Endodermal cell (in vitro differentiated cells): ENCODE measurements around the gene SNAI1. TPM values are rescaled to one million over a fixed set of nuclear protein-coding genes. Genes with fewer than 3 reads are reported as not detected.
A peak's percentile ranks its signal among the peaks of the same experiment; 100 is the strongest.

Source experiments
- DNase-seq: peaks from one replicate; pipeline ENCODE4 v3.0.0-alpha.2; 2017
- H3K27ac ChIP-seq: 2 replicates; pipeline ENCODE4 v1.5.1; 2013; ENCODE audit warnings: mild to moderate bottlenecking, low read depth, low read length, moderate library complexity
- H3K27me3 ChIP-seq: 2 replicates; pipeline ENCODE4 v1.6.1; 2013; ENCODE audit warnings: mild to moderate bottlenecking, low read length, moderate library complexity; ENCODE audit not compliant: insufficient read depth, control insufficient read depth, poor library complexity, severe bottlenecking
- H3K36me3 ChIP-seq: 2 replicates; pipeline ENCODE4 v1.7.0; 2013; ENCODE audit warnings: mild to moderate bottlenecking, low read length, moderate library complexity; ENCODE audit not compliant: control insufficient read depth, insufficient read depth
- H3K4me1 ChIP-seq: one replicate; pipeline ENCODE4 v1.7.0; 2013; ENCODE audit warnings: low read length; ENCODE audit not compliant: control insufficient read depth, insufficient read depth
- H3K4me3 ChIP-seq: 2 replicates; pipeline ENCODE4 v1.5.1; 2013; ENCODE audit warnings: mild to moderate bottlenecking, low read length, moderate library complexity
- H3K9ac ChIP-seq: 2 replicates; pipeline ENCODE4 v1.6.1; 2013; ENCODE audit warnings: mild to moderate bottlenecking, low read length, moderate library complexity; ENCODE audit not compliant: poor library complexity, severe bottlenecking; ENCODE audit errors: extremely low read depth
- H3K9me3 ChIP-seq: 2 replicates; pipeline ENCODE4 v1.6.1; 2013; ENCODE audit warnings: mild to moderate bottlenecking, low read length, moderate library complexity; ENCODE audit not compliant: control insufficient read depth
- H3K27ac Mint-ChIP-seq: 2 replicates; pipeline ENCODE4 v1.8.0; 2020; ENCODE audit warnings: mixed read lengths
- H3K27me3 Mint-ChIP-seq: 2 replicates; pipeline ENCODE4 v1.8.0; 2021; ENCODE audit warnings: mild to moderate bottlenecking, mixed read lengths; ENCODE audit not compliant: insufficient read depth
- H3K36me3 Mint-ChIP-seq: 2 replicates; pipeline ENCODE4 v1.8.0; 2020; ENCODE audit warnings: low read depth, mixed read lengths
- H3K4me1 Mint-ChIP-seq: 2 replicates; pipeline ENCODE4 v1.8.0; 2020; ENCODE audit warnings: mixed read lengths
- H3K4me3 Mint-ChIP-seq: 2 replicates; pipeline ENCODE4 v1.8.0; 2020; ENCODE audit warnings: mild to moderate bottlenecking, moderate library complexity, mixed read lengths
- H3K9me3 Mint-ChIP-seq: 2 replicates; pipeline ENCODE4 v1.8.0; 2020; ENCODE audit warnings: mild to moderate bottlenecking, mixed read lengths
- WGBS, 2 experiments: methylation state at CpG; one replicate each; pipeline versions ENCODE4 v1.1.5 to v1.1.7; 2013; ENCODE audit warnings: missing lambda C conversion rate in 2 of 2, mixed read lengths in 1 of 2; ENCODE audit not compliant: insufficient coverage in 1 of 2, insufficient read length in 1 of 2; 5-methylcytosine and 5-hydroxymethylcytosine counted together
- total RNA-seq, 2 donors: library from RNA; stranded (reverse); fragmentation: NEBNext Ultra II Directional in 1 of 2; extraction: Animal tissue kit (Norgen Biotek cat#: 25700) in 1 of 2; gene quantifications; 2 replicates in 1 of 2; 3 replicates in 1 of 2; pipeline ENCODE4 v1.2.1, GENCODE V29; 2021
- TF ChIP-seq, protein P1 (sequence below): fragments of 200-600 bp; sonication (generic); conservative IDR thresholded peaks from 2 replicates; pipeline ENCODE4 v1.5.0; 2021; ENCODE audit warnings: antibody characterized with exemption, mild to moderate bottlenecking

SNAI1 gene
- total RNA-seq, 2 donors from 2014 or later: 10.6 to 13.1 TPM

DNA sequence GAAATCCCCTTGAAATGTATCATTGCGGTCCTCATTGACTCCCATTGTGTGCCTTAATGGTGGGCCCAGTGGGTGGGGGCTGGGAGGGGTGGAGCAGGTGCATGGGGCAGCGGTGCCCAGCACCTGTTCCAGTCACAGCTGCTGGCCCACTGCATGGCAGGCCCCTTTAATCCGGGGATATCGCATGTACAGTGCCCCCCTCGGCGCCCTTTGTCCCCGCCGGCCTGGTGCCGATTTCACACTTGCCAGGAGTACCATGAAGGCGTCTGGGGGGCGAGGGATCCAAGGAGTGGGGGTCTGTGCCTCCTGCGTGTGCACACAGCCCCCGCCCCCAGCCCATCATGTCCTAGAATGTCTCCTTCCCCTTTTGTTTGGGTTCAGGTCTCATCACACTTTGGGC, 2.8 kb downstream of the SNAI1 start:
- no peaks in the 10 kb centered on the region for H3K9me3 Mint-ChIP-seq
- Histone ChIP-seq H3K4me1 (peaks cover 32% of the 10 kb centered on the region), H3K27me3 (peaks cover 14% of the 10 kb centered on the region), H3K36me3 (peaks cover 48% of the 10 kb centered on the region), H3K27ac (no peak overlapping the region), H3K9me3 (no peaks in the 10 kb centered on the region), H3K4me3 (peak overlapping the region; percentile 90), H3K9ac (no peak overlapping the region)
- WGBS, 2 experiments: 84 to 93% methylated on average over 8 to 13 of the region's 13 CpGs
- H3K27me3 Mint-ChIP-seq: peaks cover 18% of the 10 kb centered on the region
- H3K4me1 Mint-ChIP-seq: peaks cover 73% of the 10 kb centered on the region
- H3K27ac Mint-ChIP-seq: peak overlapping the region; percentile 80
- peaks cover 31% of the 10 kb centered on the region for H3K36me3 Mint-ChIP-seq
- no peak for DNase-seq
- TF ChIP-seq, protein P1, sequence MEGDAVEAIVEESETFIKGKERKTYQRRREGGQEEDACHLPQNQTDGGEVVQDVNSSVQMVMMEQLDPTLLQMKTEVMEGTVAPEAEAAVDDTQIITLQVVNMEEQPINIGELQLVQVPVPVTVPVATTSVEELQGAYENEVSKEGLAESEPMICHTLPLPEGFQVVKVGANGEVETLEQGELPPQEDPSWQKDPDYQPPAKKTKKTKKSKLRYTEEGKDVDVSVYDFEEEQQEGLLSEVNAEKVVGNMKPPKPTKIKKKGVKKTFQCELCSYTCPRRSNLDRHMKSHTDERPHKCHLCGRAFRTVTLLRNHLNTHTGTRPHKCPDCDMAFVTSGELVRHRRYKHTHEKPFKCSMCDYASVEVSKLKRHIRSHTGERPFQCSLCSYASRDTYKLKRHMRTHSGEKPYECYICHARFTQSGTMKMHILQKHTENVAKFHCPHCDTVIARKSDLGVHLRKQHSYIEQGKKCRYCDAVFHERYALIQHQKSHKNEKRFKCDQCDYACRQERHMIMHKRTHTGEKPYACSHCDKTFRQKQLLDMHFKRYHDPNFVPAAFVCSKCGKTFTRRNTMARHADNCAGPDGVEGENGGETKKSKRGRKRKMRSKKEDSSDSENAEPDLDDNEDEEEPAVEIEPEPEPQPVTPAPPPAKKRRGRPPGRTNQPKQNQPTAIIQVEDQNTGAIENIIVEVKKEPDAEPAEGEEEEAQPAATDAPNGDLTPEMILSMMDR: no peak
- peak overlapping the region; percentile 93 for H3K4me3 Mint-ChIP-seq

DNA sequence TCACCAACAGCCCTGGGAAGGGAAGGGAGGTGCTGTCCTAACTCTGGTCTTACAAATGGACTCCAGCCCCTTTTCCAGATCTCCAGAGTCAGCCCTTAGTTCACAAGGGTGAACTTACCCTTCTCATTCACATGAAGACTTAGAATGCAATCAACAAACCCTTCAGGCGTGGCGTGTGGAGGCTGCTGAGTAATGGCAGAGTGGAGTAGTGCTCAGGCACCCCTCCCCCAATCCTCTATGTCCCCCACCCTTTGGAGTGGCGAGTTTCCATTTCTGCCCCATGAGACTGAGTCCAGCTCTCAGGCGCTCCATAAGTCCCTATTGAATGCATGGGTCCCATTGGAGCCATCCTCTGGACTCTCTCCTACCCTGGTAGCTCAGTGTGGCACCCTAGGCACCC, 3.3 kb downstream of the SNAI1 start:
- Histone ChIP-seq H3K36me3 (peaks cover 48% of the 10 kb centered on the region), H3K27me3 (peaks cover 11% of the 10 kb centered on the region), H3K4me3 (peak overlapping the region; percentile 90), H3K27ac (no peak overlapping the region), H3K9ac (peak overlapping the region; percentile 20), H3K4me1 (peaks cover 34% of the 10 kb centered on the region), H3K9me3 (no peaks in the 10 kb centered on the region)
- TF ChIP-seq, protein P1: no peak
- 89 to 95% methylated on average over 4 of the region's 4 CpGs for whole genome bisulfite sequencing, 2 experiments
- peaks cover 31% of the 10 kb centered on the region for H3K36me3 Mint-ChIP-seq
- DNase-seq: no peak
- H3K9me3 Mint-ChIP-seq: no peaks in the 10 kb centered on the region
- peak overlapping the region; percentile 93 for H3K4me3 Mint-ChIP-seq
- H3K4me1 Mint-ChIP-seq: peaks cover 74% of the 10 kb centered on the region
- H3K27me3 Mint-ChIP-seq: peaks cover 13% of the 10 kb centered on the region
- H3K27ac Mint-ChIP-seq: peak overlapping the region; percentile 80

DNA sequence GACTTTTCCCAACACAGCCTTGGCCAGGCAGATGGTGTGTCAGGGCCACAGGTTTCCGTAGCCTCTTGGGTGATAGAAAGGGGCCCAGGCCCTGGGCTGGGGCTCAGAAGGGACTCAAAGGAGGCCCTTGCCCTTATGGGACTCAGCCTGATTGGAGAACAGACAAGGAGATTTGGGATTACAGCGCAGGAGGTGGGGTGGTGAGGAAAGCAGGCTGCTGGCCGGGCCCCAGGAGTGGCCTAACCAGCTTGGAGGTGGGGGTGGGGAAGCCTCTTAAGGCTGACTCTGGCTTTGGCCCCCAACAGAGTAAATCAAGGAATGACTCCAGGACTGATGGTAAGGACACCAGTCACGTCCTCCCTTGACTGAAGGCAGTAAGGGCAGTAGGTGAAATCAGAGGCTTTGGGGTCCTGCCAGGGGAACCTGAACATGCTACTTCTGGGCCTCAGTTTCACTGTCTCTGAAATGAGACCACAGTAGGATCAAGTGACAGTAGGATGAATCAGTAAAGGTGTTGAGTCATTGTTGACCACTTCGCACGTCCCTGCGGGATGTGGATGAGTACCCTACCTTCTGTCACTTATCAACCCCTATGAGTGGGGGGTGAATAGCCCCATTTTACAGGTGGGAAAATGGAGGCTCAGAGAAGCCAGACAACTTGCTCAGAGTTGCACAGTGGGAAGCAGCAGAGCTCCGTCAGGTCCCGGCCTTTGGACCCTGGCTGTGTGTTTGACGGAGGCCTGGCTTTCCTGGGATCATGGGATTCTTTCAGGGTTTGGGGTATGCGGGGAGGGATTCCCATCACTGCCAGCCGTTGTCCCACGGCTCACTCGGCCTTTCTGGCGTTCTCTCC, 4.5 kb downstream of the SNAI1 start:
- Mint-ChIP-seq H3K9me3 (no peaks in the 10 kb centered on the region), H3K27ac (peak overlapping the region; percentile 65), H3K4me3 (peak overlapping the region; percentile 93), H3K4me1 (peaks cover 70% of the 10 kb centered on the region), H3K36me3 (peaks cover 31% of the 10 kb centered on the region), H3K27me3 (peaks cover 1% of the 10 kb centered on the region)
- TF ChIP-seq, protein P1: no peak
- Histone ChIP-seq H3K36me3 (peaks cover 48% of the 10 kb centered on the region), H3K4me3 (peak overlapping the region; percentile 90), H3K27me3 (no peaks in the 10 kb centered on the region), H3K9me3 (no peaks in the 10 kb centered on the region), H3K27ac (no peak overlapping the region), H3K9ac (peak overlapping the region; percentile 20), H3K4me1 (peaks cover 35% of the 10 kb centered on the region)
- 85 to 89% methylated on average over 11 to 15 of the region's 15 CpGs for WGBS, 2 experiments
- no peak for DNase-seq
